NT2/D1 (cell line): ENCODE data around the gene KRTAP5-4.

Source experiments
- DNase-seq: peaks from one replicate; pipeline ENCODE4 v3.0.0-alpha.2; 2011; ENCODE audit warnings: low read depth, low spot score
- H3K27me3 ChIP-seq: 2 replicates; pipeline ENCODE4 v1.6.0; 2011; ENCODE audit warnings: mild to moderate bottlenecking; ENCODE audit not compliant: insufficient read length, insufficient read depth
- H3K36me3 ChIP-seq: 2 replicates; pipeline ENCODE4 v1.6.1; 2011; ENCODE audit warnings: mild to moderate bottlenecking, low read length, mixed read lengths; ENCODE audit not compliant: insufficient read depth, insufficient read length
- H3K4me1 ChIP-seq: 2 replicates; pipeline ENCODE4 v1.5.1; 2011; ENCODE audit not compliant: insufficient read depth, insufficient read length
- H3K4me3 ChIP-seq: 2 replicates; pipeline ENCODE4 v1.5.1; 2011; ENCODE audit warnings: low read depth; ENCODE audit not compliant: insufficient read length
- H3K9ac ChIP-seq: 2 replicates; pipeline ENCODE4 v1.6.0; 2011; ENCODE audit warnings: low read depth; ENCODE audit not compliant: insufficient read length
- H3K9me3 ChIP-seq: 2 replicates; pipeline ENCODE4 v1.5.1; 2011; ENCODE audit warnings: mild to moderate bottlenecking, low read length; ENCODE audit not compliant: insufficient read depth
- SUZ12 ChIP-seq: IDR thresholded peaks from 2 replicates; pipeline ENCODE4 v1.6.1; 2011; ENCODE audit not compliant: insufficient read length, insufficient read depth; ENCODE audit errors: extremely low read depth
- YY1 ChIP-seq: IDR thresholded peaks from 2 replicates; pipeline ENCODE4 v1.6.1; 2011; ENCODE audit not compliant: insufficient read length, insufficient read depth
- ZNF274 ChIP-seq: IDR thresholded peaks from 2 replicates; pipeline ENCODE4 v1.6.1; 2011; ENCODE audit warnings: mild to moderate bottlenecking, low read depth, low read length

Gene KRTAP5-4

GRCh38 chr11:1639102-1639620 is 17.2 kb upstream of the KRTAP5-4 start:
- no peak overlapping the region for H3K4me3 ChIP-seq
- TF ChIP-seq SUZ12: no peak
- no peak for TF ChIP-seq YY1
- TF ChIP-seq ZNF274: no peak
- H3K9me3 ChIP-seq: no peaks in the 10 kb centered on the region
- no peaks in the 10 kb centered on the region for H3K36me3 ChIP-seq
- no peak overlapping the region for H3K9ac ChIP-seq
- H3K4me1 ChIP-seq: no peaks in the 10 kb centered on the region
- peaks cover 7% of the 10 kb centered on the region for H3K27me3 ChIP-seq
- DNase-seq: no peak

- H3K9ac ChIP-seq: no peak overlapping the region
- no peaks in the 10 kb centered on the region for H3K4me1 ChIP-seq
- no peaks in the 10 kb centered on the region for H3K9me3 ChIP-seq
- DNase-seq: no peak
- H3K27me3 ChIP-seq: peaks cover 7% of the 10 kb centered on the region
- no peak overlapping the region for H3K4me3 ChIP-seq
- no peaks in the 10 kb centered on the region for H3K36me3 ChIP-seq
- TF ChIP-seq ZNF274 (no peak), YY1 (no peak), SUZ12 (no peak)
These were observed 16.4 kb upstream of the KRTAP5-4 start for GRCh38 chr11:1638344-1638743.

- Histone ChIP-seq H3K4me3 (no peak overlapping the region), H3K36me3 (no peaks in the 10 kb centered on the region), H3K9me3 (no peaks in the 10 kb centered on the region), H3K27me3 (peaks cover 7% of the 10 kb centered on the region), H3K9ac (no peak overlapping the region), H3K4me1 (no peaks in the 10 kb centered on the region)
- no peak for DNase-seq
- no peak for TF ChIP-seq YY1
- TF ChIP-seq SUZ12: no peak
- no peak for TF ChIP-seq ZNF274
These were observed 15.7 kb upstream of the KRTAP5-4 start for GRCh38 chr11:1637628-1638027.

DNA sequence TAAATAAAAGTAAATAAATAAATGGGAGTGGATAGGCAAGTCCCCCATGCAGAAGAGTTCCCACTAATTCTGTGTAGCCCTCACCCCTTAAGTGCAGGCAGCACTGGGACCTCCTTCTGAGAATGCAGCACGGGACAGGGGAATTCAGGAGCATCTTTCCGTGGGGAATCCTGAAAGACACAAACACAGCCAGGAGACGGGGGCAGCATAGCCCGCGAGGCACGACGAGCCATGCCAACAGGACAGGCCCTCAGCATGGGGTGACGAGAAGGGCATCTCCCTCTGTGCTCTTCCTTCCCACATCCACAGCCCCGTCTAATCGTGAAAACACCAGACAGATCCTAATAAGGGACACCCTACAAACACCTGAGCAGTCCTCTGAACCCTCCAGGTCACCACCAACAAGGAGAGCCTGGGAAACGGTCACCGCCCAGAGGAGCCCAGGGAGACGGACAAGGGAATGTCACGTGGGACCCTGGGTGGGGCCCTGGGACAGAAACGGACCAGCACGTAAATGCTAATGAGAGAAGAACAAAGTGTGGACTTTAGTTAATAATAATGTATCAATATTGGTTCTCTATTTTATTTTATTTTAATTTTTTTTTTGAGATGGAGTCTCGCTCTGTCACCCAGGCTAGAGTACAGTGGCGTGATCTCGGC is 14.5 kb upstream of the KRTAP5-4 start:
- H3K9me3 ChIP-seq: no peaks in the 10 kb centered on the region
- peaks cover 9% of the 10 kb centered on the region for H3K27me3 ChIP-seq
- no peak overlapping the region for H3K9ac ChIP-seq
- H3K4me3 ChIP-seq: no peak overlapping the region
- TF ChIP-seq ZNF274 (no peak), YY1 (no peak), SUZ12 (no peak)
- no peak for DNase-seq
- H3K36me3 ChIP-seq: no peaks in the 10 kb centered on the region
- no peaks in the 10 kb centered on the region for H3K4me1 ChIP-seq

- TF ChIP-seq ZNF274 (no peak), YY1 (no peak), SUZ12 (no peak)
- H3K4me3 ChIP-seq: no peak overlapping the region
- no peaks in the 10 kb centered on the region for H3K4me1 ChIP-seq
- H3K27me3 ChIP-seq: peaks cover 14% of the 10 kb centered on the region
- no peaks in the 10 kb centered on the region for H3K9me3 ChIP-seq
- H3K36me3 ChIP-seq: no peaks in the 10 kb centered on the region
- DNase-seq: no peak
- no peak overlapping the region for H3K9ac ChIP-seq
These were observed 11.9 kb upstream of the KRTAP5-4 start for GRCh38 chr11:1633864-1634263.

DNA sequence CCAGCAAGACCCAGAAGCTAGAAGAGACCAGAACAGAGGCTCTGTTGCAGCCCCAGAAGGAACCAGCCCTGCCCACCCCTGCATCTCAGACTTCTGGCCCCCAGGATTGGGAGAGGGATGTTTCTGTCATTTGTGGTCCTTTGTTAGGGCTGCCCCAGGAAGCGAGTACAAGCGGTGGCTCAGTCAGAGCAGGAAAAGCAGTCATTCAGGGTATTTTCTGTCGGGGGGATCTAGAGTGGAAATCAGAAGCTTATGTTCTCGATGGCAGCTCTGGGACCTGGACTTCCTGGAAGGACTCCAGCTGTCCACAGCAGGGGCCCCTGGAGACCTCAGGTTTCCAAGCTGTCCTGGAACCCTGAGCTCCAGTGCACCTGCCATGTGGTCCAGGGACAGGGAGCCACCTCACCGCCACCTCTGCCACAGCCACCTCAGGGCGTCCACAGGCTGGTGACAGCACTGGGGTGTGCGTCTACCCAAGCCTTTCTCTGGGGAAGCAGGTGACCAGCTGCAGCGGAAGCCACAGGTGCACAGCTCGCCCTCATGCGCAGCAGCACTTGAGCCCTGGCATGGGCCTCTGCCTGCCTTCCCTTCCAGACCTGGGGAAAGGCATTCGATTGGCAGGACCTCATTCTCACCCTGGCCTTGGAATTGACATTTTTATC is 10.2 kb upstream of the KRTAP5-4 start:
- Histone ChIP-seq H3K4me3 (no peak overlapping the region), H3K36me3 (no peaks in the 10 kb centered on the region), H3K27me3 (peaks cover 30% of the 10 kb centered on the region), H3K9ac (no peak overlapping the region), H3K4me1 (no peaks in the 10 kb centered on the region), H3K9me3 (no peaks in the 10 kb centered on the region)
- no peak for DNase-seq
- no peak for TF ChIP-seq ZNF274
- TF ChIP-seq SUZ12: no peak
- no peak for TF ChIP-seq YY1

DNA sequence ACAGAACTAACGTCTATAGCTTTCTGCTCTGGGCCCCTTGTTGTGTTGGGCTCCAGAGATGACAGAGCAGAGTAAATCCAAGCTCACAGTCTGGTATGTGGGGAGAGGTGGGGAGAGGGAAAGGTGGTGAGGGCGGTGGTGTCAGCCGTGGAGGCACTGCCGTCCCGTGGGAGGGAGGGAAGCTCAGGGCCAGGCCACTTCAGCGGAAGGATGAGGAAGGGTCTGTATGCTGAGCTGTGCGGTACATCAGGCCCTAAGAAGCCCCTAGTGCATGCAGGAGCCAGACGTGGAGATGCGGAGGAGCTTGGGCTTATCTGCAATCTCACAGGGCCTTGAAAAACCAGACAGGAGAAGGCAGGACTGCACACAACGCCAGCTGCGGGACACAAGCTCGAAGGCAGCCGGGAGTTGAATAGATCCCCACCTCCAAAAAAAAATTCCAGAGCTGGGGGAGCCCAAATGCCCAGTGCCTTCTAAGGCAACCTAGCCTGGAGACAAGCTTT is 9.2 kb upstream of the KRTAP5-4 start:
- no peak for DNase-seq
- Histone ChIP-seq H3K9me3 (no peaks in the 10 kb centered on the region), H3K4me1 (no peaks in the 10 kb centered on the region), H3K27me3 (peaks cover 34% of the 10 kb centered on the region), H3K4me3 (no peak overlapping the region), H3K9ac (no peak overlapping the region), H3K36me3 (no peaks in the 10 kb centered on the region)
- TF ChIP-seq ZNF274 (no peak), YY1 (no peak), SUZ12 (no peak)
